Tongue (tissue), 2 donors: ENCODE results near the gene PTPN2. TPM values are rescaled to one million over a fixed set of nuclear protein-coding genes. Genes with fewer than 3 reads are reported as not detected.

ENCODE experiments used
- DNase-seq: peaks from one replicate; pipeline ENCODE4 v3.0.0-alpha.2; 2015
- total RNA-seq: library from RNA; depleted of rRNA; stranded (reverse); fragments of >200 nt; gene quantifications from one replicate; pipeline ENCODE4 v1.2.3, GENCODE V29; 2014

Gene PTPN2
- total RNA-seq, 1 donor from 2014 or later, result 27.9 TPM

DNA sequence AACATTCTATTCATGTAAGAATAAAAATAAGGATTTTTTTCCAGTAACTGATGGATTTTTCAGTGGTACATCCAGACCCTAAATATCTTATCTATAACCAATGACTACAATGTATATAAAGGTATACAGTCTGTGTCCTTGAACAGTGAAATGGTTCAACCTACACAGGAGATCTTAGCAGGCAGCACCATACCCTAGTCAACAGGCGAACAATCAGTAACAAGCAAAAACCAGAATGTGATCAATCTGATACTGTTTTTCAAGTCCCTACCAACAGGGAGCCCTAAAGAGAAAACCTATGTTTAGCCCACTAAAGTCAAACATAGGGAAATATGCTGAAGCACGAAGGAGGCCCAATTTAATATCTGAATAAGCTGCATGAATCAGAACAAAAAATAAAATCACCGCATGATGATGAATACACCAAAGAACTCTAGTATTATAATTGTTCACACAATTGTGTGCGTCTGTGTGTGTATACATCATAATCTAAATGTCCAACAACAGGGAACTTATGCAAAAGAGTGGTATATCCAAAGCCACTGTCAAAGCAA, 26.0 kb downstream of the PTPN2 start:
- no peak for DNase-seq

- no peak for DNase-seq
Measured at GRCh38 chr18:12857215-12857905, 26.7 kb downstream of the PTPN2 start.

DNA sequence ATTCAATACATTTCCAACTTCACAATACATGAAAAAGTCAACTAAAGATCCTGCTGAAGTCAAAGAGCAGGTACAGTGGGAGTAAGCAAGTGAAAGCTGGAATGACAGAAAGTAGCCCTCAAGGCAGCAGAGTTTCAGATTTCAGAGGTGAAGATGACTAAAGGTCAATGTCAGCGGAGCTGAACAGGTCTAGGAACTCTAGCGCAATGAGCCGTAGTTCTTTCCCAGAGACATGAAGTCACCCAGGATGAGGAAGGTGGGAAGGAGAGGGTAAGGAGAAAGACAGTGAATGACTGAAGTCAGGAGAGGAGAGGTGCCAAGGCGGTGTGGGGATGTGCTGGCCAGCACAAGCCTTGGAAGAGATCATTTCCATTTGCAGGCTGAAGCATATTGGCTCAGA, 28.1 kb downstream of the PTPN2 start:
- DNase-seq, result no peak

DNA sequence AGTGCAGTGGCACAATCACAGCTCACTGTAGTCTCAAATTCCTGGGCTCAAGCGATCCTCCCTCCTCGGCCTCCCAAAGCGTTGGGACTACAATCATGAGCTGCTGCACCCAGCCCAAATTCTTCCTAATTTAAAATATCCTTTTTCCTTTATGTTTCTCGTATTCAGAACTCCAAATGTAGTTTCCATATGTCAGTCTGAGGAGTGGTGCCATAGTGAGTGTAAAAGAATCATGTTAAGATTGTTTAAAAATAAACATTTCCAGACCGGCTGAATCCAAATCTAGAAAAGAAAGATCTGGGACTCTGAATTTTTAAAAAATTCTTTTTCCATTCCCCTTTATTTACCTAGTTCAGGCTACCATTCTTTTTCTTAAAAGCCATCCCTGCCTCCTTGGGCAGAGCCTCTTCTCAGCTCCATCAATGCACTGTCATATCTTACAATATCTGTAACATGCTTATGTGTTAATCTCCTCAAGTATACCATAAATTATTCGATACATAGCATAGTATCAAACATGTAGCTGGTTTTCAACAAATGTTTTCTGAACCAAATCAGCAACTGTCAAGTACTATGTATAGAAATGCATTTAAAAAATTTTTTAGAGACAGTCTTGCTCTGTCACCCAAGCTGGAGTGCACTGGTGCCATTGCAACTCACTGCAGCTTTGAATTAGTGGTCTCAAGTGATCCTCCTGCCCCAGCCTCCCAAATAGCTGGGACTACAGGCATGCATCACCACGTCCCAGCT, 31.3 kb downstream of the PTPN2 start:
- no peak for DNase-seq

DNA sequence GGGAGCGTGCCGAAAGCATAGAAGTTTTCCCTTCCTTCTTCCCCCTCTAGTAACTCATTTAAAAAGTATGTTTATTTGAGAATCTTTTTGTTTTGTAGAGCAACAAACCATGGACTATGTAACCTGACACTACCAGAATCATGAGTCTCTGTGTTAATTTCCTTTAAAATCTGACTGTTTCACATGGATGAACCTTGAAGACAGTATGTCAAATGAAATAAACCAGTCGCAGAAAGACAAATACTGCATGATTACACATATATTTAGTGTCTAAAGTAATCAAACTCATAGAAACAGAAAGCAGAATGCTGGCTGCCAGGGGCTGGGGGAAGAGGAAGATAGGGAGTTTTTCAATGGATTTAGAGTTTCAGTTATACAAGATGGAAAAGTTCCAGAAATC, 32.3 kb downstream of the PTPN2 start:
- DNase-seq, result peak; percentile 43

GRCh38 chr18:12849548-12849947, 34.5 kb downstream of the PTPN2 start:
- DNase-seq, result peak; percentile 39

DNA sequence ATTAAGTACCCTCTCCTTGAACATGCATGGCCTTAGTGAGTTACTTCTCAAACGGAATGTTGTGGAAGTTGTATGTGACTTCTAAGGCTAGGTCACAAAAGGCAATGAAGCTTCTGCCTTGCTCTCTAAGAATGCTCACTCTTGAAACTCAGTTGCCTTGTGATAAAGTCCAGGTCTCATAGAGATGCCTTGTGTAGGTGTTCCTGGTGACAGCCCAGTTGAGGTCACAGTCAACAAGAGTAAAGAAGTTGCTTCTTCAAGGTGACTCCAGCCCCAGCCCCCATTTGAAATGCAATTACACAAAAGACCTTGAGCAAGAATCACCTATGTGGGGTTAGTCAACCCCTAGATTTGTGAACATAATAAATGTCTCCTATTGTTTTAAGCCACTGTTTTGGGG, 35.6 kb downstream of the PTPN2 start:
- no peak for DNase-seq

GRCh38 chr18:12844391-12844790, 39.6 kb downstream of the PTPN2 start:
- no peak for DNase-seq

DNA sequence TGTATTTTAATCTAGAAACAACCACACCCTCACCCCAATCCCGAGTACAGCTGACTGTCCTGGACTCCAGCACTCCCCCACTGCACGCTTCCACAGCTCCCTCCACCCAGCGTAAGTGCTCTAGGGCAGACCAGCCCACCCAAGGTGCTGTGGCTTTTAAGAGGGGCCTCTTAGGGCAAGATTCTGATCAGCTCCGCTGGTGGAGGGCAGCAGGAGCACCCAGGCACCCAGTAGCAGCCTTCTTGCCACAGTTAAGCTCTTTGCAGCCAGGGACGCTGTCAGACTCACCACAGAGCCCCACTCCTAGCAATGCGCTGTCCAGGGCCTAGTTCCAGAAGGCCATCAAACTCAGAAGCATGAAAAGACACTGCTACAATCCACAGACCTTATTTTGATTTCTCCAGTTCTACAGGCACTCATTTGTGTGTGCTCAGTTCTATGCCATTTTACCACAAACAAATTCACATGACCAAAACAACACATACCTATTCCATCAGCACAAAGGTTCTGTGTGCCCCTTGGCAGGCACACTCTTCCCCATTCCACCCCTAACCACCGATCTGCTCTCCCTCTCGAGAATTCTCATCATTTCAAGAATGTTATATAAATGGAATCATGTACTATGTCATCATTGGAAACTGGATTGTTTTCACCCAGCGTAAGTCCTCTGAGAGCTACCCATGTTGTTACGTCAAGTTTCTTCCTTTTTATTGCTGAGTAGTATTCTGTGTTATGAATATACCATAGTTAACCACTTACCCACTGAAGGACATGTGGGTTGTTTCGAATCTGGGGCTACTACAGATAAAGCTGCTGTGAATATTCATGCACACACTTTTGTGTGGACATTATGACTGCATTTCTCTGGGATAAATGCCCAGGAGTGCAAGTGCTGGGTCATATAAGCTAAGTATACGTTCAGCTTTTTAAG, 40.4 kb downstream of the PTPN2 start:
- DNase-seq, result no peak

GRCh38 chr18:12842459-12843380, 41.3 kb downstream of the PTPN2 start:
- no peak for DNase-seq

DNA sequence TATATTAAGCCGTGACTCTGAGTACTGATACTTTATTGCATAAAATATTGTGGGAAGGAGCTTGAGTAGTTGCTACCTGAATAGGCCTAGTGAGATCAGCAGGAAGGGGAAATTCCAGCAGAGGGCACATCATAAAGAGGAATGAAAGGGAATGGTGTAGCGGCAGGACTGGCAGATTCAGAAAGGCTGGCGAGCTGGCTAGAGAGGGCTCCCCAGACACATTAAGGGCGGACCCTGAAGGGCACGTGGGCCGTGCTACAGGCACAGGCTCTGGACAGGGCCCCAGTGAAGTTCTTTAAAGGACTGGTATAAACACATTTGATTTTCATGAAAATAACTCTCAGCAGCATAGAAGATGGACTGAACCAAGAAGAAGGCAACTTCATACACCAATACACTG, 43.0 kb downstream of the PTPN2 start:
- DNase-seq, result no peak

DNA sequence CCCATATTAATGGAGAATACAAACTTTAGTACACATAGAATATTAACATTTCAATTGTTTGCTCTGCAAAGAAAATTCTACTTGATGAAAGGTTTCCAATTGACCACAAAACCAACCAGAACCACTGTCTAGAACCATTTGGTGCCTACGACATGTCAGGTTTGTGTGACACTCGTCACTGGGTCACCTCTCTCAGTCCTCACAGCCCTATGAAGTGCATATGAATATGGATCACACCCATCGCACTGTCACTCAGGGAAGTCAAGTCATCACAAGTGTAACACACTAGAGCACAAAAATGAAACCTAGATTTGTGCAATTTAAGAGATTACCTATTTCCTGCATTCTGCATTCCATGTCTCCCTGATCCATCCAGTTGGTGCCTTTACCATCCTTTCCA, 43.7 kb downstream of the PTPN2 start:
- no peak for DNase-seq

- DNase-seq, result no peak
Measured at GRCh38 chr18:12839526-12840196, 44.4 kb downstream of the PTPN2 start.

DNA sequence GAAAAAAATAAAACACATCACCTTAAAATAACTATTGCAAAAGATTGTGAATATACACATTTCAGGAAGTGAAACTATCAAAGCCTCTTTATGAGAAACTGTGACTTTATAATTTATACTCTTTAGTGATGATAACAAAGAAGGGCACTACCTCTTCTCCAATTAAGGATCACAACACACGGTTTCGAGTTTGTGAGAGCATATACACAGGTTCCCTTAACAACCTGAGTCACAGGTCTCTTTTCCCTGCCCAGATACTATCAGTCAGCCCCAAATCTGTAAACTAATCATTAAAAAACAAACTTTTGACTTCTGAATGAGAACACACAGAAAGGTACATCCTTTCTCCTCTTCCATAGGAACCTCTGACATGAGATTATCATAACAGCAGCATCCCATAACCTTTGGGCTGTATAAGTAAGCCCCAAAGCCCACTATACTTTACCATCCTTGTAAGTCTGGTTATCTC, 44.9 kb downstream of the PTPN2 start:
- no peak for DNase-seq

- no peak for DNase-seq
Measured at GRCh38 chr18:12838178-12838634, 45.8 kb downstream of the PTPN2 start.

GRCh38 chr18:12837747-12838146, 46.3 kb downstream of the PTPN2 start:
- no peak for DNase-seq

- DNase-seq, result no peak
Measured at GRCh38 chr18:12836551-12836950, 47.5 kb downstream of the PTPN2 start.

DNA sequence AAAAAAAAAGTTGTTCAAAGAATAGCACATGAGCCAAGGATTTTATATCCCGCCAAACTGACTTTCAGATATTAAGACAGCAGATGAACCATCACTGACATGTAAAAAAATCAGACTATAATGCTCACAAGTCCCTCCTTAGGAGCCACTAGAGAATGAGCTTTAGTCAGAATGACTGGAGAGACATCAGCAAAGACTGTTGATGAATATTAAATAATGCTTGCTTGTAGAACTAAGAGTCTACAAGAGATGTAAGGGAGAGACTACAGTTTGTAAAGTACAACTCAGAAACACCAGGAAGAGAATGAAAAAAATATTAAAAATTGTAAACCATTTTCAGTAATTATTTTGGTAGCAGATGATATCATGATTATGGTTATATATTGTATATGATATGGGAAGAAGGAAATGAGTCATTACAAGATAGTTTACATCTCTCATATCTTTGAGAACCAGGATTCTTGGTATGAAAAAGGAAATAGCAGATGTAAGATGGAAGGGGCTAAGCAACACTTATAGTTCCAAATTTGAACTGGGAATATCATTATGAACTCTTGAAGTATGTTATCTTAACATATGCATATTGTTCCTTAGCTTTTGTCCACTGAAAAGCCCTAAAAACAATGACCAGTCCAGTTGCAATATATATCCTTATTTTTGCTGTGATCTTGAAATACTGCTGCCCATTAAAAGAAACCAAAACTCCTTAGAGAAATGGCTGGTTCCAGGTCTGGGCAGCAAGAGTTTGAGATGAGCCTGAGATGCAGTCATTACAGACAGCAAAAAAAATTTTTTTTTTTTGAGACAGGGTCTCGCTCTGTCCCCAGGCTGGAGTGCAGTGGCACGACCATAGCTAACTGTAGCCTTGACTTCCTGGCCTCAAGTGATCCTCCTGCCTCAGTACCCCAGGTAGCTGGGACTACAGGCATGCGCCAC, 55.7 kb downstream of the PTPN2 start:
- no peak for DNase-seq

DNA sequence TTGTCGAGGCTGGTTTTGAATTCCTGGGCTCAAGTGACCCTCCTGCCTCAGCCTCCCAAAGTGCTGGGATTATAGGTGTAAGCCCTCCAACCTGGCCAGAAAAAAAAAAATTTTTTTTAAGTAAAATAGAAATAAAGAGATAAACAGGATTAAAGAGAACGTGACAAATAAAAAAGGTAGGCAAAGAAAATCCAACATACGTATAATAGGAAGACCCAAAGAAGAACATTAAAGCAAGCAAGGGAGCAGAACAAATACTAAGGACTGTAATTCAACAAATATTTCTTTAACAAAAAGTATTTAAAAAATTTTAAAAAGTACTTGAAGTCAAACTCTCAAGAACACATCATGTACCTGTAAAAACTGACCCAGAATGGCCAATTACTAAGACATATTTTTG, 56.4 kb downstream of the PTPN2 start:
- DNase-seq, result no peak
